Measurements from ENCODE around the gene DSTYK. TPM values are rescaled to one million over a fixed set of nuclear protein-coding genes. Genes with fewer than 3 reads are reported as not detected.
A peak's percentile ranks its signal among the peaks of the same experiment; 100 is the strongest.

DSTYK gene
- total RNA-seq, 4 donors from 2014 or later: 12.9 to 21.1 (median 17.5) TPM

GRCh38 chr1:205227584-205228013 lies 16.1 kb upstream of the DSTYK start, which contains the start of gene TMCC2:
Gene TMCC2 (plus strand): TSS chr1:205227946. CDS start chr1:205228565, 619 bp downstream.
- no peaks in the 10 kb centered on the region for H3K9me3 ChIP-seq
- H3K4me3 ChIP-seq (replicated peaks in 1 of 3): peak within 1 kb of the TSS; percentile 10 to 47 (median 45)
- WGBS, 2 donors: 0% methylated on average over 5 to 23 of the region's 44 CpGs
- H3K27ac ChIP-seq: peak within 1 kb of the TSS; percentile 44 to 61 (median 47)
- peak in 1 of 2 donors; percentile 73 for TF ChIP-seq POLR2A (IDR thresholded peaks at IDR 0.05)
- TF ChIP-seq CTCF (IDR thresholded peaks at IDR 0.05): no peak
- H3K36me3 ChIP-seq: no peaks in the 10 kb centered on the region
- intact Hi-C loops (cut with DNase I): no loop called here
- peak; percentile 84 to 90 for DNase-seq
- no peaks in the 10 kb centered on the region for H3K27me3 ChIP-seq
- H3K4me1 ChIP-seq: peaks cover 23 to 36% of the 10 kb centered on the region in 2 donors

- Histone ChIP-seq H3K36me3 (no peaks in the 10 kb centered on the region), H3K9me3 (no peaks in the 10 kb centered on the region), H3K4me3 (replicated peaks in 1 of 3) (peak overlapping the region in 2 of 3 donors; percentile 45 to 47), H3K27me3 (no peaks in the 10 kb centered on the region), H3K27ac (peak overlapping the region; percentile 44 to 61 (median 47)), H3K4me1 (peaks cover 23 to 36% of the 10 kb centered on the region in 2 donors)
- WGBS, 2 donors: 9 to 10% methylated on average over 8 of the region's 8 CpGs
- intact Hi-C loops (cut with DNase I): no loop called here
- TF ChIP-seq POLR2A (IDR thresholded peaks at IDR 0.05) (no peak), CTCF (IDR thresholded peaks at IDR 0.05) (no peak)
- peak; percentile 78 for DNase-seq
Measured at GRCh38 chr1:205226868-205227583, 15.5 kb upstream of the DSTYK start.

- H3K36me3 ChIP-seq: no peaks in the 10 kb centered on the region
- intact Hi-C loops (cut with DNase I): no loop called here
- peaks cover 23 to 36% of the 10 kb centered on the region in 2 donors for H3K4me1 ChIP-seq
- no peak for TF ChIP-seq POLR2A (IDR thresholded peaks at IDR 0.05)
- TF ChIP-seq CTCF (IDR thresholded peaks at IDR 0.05): no peak
- no peaks in the 10 kb centered on the region for H3K9me3 ChIP-seq
- peak overlapping the region; percentile 44 to 61 (median 47) for H3K27ac ChIP-seq
- 47 to 53% methylated on average over 11 of the region's 11 CpGs for WGBS, 2 donors
- no peaks in the 10 kb centered on the region for H3K27me3 ChIP-seq
- no peak overlapping the region for H3K4me3 ChIP-seq (replicated peaks in 1 of 3)
- DNase-seq: peak; percentile 65 to 71
Measured at GRCh38 chr1:205225901-205226765, 14.6 kb upstream of the DSTYK start.

GRCh38 chr1:205224736-205225135 lies 13.2 kb upstream of the DSTYK start:
- H3K27me3 ChIP-seq: no peaks in the 10 kb centered on the region
- H3K4me3 ChIP-seq (replicated peaks in 1 of 3): no peak overlapping the region
- no peak for TF ChIP-seq CTCF (IDR thresholded peaks at IDR 0.05)
- DNase-seq: no peak
- H3K9me3 ChIP-seq: no peaks in the 10 kb centered on the region
- intact Hi-C loops (cut with DNase I): loop anchor here (5.0 kb wide), 1 partner anchor 33 kb away; no protein-coding TSS in a partner anchor
- H3K4me1 ChIP-seq: peaks cover 20 to 27% of the 10 kb centered on the region in 2 donors
- no peaks in the 10 kb centered on the region for H3K36me3 ChIP-seq
- H3K27ac ChIP-seq: no peak overlapping the region

Data from thyroid gland (tissue), 4 donors.